ENCODE data around the gene VPS39. TPM values are rescaled to one million over a fixed set of nuclear protein-coding genes. Genes with fewer than 3 reads are reported as not detected.

The VPS39 gene
- total and polyA plus RNA-seq, 2 of the 13 experiments (the other 11 are each of a cell fraction or from before 2014, with no cell fraction given), result 22.9 to 32.0 TPM

DNA sequence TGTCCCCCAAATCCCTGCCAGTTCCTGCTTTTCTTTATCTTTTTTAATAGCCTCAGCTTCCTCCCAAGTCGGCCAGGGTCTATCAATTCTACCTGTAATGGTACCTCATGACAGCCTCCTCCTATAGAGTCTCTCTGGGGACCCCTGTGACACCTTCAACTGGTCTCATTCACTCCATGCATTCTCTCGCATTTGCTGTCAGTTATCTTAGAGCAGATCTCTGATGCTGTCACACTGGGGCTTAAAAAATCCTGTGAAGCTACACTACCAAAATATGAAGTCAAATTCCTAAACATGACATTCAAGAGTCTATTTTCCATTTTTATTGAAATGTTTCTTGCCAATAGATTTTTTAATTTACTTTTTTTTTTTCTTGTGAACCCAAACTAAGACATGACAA is 5.5 kb downstream of the VPS39 start (continued):
- TF ChIP-seq AGO1 (IDR thresholded peaks at IDR 0.05; ENCODE audit: low read depth, low read length, poor library complexity, severe bottlenecking) (no peak), RAD21 (CRISPR knock-in tag; IDR thresholded peaks at IDR 0.05) (no peak)
- TF ChIP-seq, protein P1, sequence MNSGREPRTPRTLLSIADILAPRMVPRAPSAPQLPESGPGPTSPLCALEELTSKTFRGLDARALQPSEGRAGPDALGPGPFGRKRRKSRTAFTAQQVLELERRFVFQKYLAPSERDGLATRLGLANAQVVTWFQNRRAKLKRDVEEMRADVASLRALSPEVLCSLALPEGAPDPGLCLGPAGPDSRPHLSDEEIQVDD (CRISPR knock-in tag; IDR thresholded peaks at IDR 0.05; ENCODE audit: borderline replicate concordance), result no peak
- TF ChIP-seq, protein P2, sequence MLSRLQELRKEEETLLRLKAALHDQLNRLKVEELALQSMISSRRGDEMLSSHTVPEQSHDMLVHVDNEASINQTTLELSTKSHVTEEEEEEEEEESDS (CRISPR knock-in tag; IDR thresholded peaks at IDR 0.05; ENCODE audit: borderline replicate concordance), result no peak
- TF ChIP-seq, protein P3, sequence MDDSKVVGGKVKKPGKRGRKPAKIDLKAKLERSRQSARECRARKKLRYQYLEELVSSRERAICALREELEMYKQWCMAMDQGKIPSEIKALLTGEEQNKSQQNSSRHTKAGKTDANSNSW (CRISPR knock-in tag; IDR thresholded peaks at IDR 0.05; ENCODE audit: borderline replicate concordance), result no peak
- TF ChIP-seq, protein P4, sequence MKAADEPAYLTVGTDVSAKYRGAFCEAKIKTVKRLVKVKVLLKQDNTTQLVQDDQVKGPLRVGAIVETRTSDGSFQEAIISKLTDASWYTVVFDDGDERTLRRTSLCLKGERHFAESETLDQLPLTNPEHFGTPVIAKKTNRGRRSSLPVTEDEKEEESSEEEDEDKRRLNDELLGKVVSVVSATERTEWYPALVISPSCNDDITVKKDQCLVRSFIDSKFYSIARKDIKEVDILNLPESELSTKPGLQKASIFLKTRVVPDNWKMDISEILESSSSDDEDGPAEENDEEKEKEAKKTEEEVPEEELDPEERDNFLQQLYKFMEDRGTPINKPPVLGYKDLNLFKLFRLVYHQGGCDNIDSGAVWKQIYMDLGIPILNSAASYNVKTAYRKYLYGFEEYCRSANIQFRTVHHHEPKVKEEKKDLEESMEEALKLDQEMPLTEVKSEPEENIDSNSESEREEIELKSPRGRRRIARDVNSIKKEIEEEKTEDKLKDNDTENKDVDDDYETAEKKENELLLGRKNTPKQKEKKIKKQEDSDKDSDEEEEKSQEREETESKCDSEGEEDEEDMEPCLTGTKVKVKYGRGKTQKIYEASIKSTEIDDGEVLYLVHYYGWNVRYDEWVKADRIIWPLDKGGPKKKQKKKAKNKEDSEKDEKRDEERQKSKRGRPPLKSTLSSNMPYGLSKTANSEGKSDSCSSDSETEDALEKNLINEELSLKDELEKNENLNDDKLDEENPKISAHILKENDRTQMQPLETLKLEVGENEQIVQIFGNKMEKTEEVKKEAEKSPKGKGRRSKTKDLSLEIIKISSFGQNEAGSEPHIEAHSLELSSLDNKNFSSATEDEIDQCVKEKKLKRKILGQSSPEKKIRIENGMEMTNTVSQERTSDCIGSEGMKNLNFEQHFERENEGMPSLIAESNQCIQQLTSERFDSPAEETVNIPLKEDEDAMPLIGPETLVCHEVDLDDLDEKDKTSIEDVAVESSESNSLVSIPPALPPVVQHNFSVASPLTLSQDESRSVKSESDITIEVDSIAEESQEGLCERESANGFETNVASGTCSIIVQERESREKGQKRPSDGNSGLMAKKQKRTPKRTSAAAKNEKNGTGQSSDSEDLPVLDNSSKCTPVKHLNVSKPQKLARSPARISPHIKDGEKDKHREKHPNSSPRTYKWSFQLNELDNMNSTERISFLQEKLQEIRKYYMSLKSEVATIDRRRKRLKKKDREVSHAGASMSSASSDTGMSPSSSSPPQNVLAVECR (CRISPR knock-in tag; IDR thresholded peaks at IDR 0.05; ENCODE audit: borderline replicate concordance), result no peak

DNA sequence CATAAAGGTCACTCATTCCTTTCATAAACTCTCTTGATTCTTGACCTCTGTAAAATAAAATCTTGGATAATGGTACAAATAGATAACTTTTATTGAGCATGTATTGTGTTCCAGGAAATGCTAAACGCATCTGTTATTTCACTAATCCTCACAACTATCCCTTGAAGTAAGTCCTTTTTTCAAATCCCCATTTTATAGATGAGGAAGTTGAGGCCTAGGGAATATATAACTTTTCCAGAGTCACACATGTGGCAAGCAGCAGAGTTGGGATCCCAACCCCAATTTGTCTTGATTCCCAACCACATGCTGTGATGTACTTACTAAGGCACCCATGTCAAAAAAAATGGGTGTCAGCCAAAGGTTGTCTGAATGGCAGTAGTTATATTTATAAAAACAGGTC is 6.3 kb downstream of the VPS39 start:
- H3K4me2 ChIP-seq (ENCODE audit: low read depth, low read length), result no peak overlapping the region
- intact Hi-C loops (cut with micrococcal nuclease; ENCODE audit: unreplicated experiment), result no loop called here

More for the DNA sequence above, 6.3 kb downstream of the VPS39 start:
- no peaks in the 10 kb centered on the region for H4K20me1 ChIP-seq (ENCODE audit: insufficient read depth, low read length)
- no peak for FAIRE-seq
- no peak overlapping the region for H3K4me3 ChIP-seq (replicated peaks in 1 of 3; ENCODE audit: insufficient read depth in 1 of 3, low read depth in 2 of 3, low read length in 3 of 3)
- ChIA-PET CTCF (ENCODE audit: low intra/inter-chr PET ratio, low total read pairs) (no interaction called here), POLR2A (no interaction called here)
- peaks cover 0 to 2% of the 10 kb centered on the region in 2 experiments; a peak in 1 of 5 replicates for H3K36me3 ChIP-seq (replicated peaks in 1 of 2; ENCODE audit: control insufficient read depth in 1 of 2, insufficient read depth in 2 of 2, low read length in 2 of 2)
- H3K27ac ChIP-seq (ENCODE audit: extremely low read length, insufficient read depth, low read length), result no peak overlapping the region
- no TSS peak for BruUV-seq (replicated peaks)
- no peaks in the 10 kb centered on the region for H3K27me3 ChIP-seq (ENCODE audit: control insufficient read depth in 1 of 2, insufficient read depth in 2 of 2, low read length in 2 of 2)
- no peaks in the 10 kb centered on the region for H3K9me3 ChIP-seq (ENCODE audit: low read length)
- peaks cover 11% of the 10 kb centered on the region for H3K4me1 ChIP-seq (ENCODE audit: insufficient read depth, low read length)
- peaks cover 6% of the 10 kb centered on the region for H3K79me2 ChIP-seq (ENCODE audit: insufficient read depth, low read length)
- in situ Hi-C loops (cut with HindIII; ENCODE audit: extremely low pct_ligation_motif_present, low pct_unique_long_range_greater_than_20kb), result no loop called here
- H3K9ac ChIP-seq (ENCODE audit: insufficient read depth, low read depth, low read length), result no peak overlapping the region
- DNase-seq (ENCODE audit: low spot score), result no peak
- TF ChIP-seq KLF6 (CRISPR knock-in tag; IDR thresholded peaks at IDR 0.05), result no peak
- peak; percentile 70 for TF ChIP-seq ZNF629 (CRISPR knock-in tag; conservative IDR thresholded peaks at IDR 0.05)
- TF ChIP-seq FOSL1 (CRISPR knock-in tag; IDR thresholded peaks at IDR 0.05; ENCODE audit: borderline replicate concordance), result no peak
- H2AFZ ChIP-seq (ENCODE audit: low read length), result no peak overlapping the region
- ATAC-seq, result no peak
- 97% methylated on average over 1 of the region's 1 CpG for WGBS (ENCODE audit: low lambda C conversion rate)

Measured in HepG2 (cell line).